Mucosa of gallbladder (tissue), 1 donor: ENCODE data around the gene RMI2. TPM values are rescaled to one million over a fixed set of nuclear protein-coding genes. Genes with fewer than 3 reads are reported as not detected.
"Not testable (repeated sequence)": the region's sequence is repeated elsewhere in the genome, so short reads cannot be mapped to it uniquely, and the experiment has no call there.

ENCODE experiments used
- DNase-seq: peaks from one replicate; pipeline ENCODE4 v3.0.0-alpha.2; 2020; ENCODE audit warnings: low spot score
- total RNA-seq: library from RNA; stranded (reverse); gene quantifications from one replicate; pipeline ENCODE4 v1.2.1, GENCODE V29; 2021
- donor health status: DM: no; HTN: no; CAD: no.

Gene RMI2
- total RNA-seq, 1 donor from 2014 or later: 4.4 TPM

GRCh38 chr16:11353158-11353557, 7.9 kb downstream of the RMI2 start:
- no peak for DNase-seq

GRCh38 chr16:11354407-11354732, 9.1 kb downstream of the RMI2 start:
- no peak for DNase-seq

- no peak for DNase-seq
These were observed 9.7 kb downstream of the RMI2 start for GRCh38 chr16:11354733-11355574.

DNA sequence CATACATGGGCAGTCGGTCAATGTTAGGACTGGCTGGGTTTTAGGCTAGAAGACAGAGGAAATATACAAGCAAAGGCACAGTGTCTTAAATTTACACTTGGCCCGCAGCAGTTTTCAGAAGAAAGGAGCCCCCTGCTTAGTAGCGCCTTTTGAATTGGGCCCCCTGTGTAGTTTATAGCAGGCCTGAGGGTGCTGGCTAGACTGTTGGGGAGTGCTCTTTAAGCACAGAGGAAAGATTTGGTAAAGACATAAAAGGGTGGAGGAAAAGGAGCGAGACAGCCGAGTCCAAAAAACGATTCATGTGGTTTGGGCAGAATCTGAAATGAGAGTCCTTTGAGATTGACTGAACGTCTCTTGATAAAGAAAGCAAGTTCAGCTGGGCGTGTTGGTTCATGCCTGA, 10.6 kb downstream of the RMI2 start:
- no peak for DNase-seq

GRCh38 chr16:11356573-11357331, 11.5 kb downstream of the RMI2 start:
- peak; percentile 58 for DNase-seq

- DNase-seq: no peak
These were observed 13.3 kb downstream of the RMI2 start for GRCh38 chr16:11358531-11358930.

DNA sequence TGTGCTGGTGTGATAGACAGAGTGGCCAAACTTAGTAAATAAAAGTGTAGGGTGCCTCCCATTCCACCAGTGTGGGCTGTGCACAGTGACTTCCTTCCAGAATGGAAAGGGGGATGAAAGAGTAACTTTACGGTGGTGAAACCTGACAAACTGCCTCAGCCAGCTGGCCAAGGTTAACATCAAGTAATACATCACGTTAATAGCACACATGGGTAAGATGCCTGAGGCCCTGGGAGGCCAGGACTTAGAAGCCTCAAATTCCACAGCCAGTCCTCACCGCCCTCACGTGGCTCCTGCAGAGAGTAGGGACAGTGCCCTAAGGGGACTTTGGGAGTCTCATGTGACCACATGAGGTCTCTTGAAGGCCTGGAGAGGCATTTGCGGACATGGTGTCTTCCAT, 14.1 kb downstream of the RMI2 start:
- no peak for DNase-seq

GRCh38 chr16:11360641-11361373, 15.5 kb downstream of the RMI2 start:
- no peak for DNase-seq

DNA sequence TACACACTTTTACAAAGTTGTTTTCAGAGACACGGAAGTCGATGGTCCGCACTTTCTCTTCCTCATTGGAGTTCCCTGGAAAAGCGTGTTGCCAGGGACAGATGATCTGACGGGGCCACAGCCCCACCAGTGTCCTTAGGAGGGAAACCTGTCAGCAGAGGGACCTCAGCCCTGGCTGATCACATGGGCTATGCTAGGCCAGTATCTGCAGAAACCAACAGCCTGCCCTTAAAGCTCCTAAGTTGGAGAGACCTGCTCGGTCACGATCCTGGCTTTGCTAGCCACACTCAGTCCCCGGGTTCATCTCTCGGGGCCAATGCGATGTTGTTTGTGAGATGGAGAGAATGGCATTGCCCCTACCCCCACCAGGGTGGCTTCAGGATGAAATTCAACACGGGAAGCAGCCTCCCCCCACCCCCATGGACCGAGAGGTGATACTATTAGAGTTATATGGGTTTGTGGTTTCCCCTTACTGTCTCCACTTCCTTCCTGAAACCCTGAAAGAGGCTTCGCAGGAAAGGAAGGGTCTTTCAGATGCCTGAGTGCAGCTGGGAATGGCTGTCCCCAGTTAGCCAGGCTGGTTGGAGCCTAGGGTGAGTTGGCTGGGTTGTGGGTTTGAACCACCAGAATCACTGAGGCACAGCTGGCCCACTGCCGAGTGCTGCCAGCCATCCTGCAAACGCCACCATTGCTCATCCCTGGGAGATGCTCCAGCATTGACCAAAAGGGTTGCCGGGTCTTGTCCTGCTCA, 16.6 kb downstream of the RMI2 start:
- no peak for DNase-seq

DNA sequence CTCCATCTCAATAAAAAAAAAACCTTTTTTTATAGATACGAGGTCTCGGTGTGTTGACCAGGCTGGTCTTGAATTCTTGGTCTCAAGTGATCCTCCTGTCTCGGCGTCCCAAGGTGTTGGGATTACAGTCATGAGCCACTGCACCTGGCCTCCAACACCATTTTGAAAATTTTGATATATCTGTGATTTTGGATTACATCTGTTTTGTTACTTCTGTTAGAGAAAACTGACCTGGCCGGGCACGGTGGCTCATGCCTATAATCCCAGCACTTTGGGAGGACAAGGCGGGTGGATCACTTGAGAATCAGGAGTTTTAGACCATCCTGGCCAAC, 18.6 kb downstream of the RMI2 start:
- no peak for DNase-seq

DNA sequence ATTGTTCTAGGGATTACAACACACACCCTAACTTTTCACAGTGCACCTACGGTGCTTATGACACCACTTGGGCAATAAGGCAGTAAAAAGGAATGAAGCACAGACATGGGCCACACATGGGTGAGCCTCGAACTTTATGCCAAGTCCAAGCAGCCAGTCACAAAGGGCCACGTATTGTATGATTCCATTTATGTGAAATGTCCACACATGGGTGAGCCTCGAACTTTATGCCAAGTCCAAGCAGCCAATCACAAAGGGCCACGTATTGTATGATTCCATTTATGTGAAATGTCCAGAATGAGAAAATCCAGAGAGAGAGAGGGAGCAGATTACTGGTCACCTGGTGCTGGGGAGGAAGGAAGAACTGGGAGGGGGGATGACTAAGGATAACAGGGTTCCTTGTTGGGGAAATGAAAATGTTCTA, 22.2 kb downstream of the RMI2 start:
- DNase-seq: no peak

- DNase-seq: no peak
These were observed 25.0 kb downstream of the RMI2 start for GRCh38 chr16:11370084-11370931.

GRCh38 chr16:11370932-11371279, 25.6 kb downstream of the RMI2 start:
- not testable (repeated sequence) for DNase-seq

- no peak for DNase-seq
These were observed 27.0 kb downstream of the RMI2 start for GRCh38 chr16:11372073-11372828.

DNA sequence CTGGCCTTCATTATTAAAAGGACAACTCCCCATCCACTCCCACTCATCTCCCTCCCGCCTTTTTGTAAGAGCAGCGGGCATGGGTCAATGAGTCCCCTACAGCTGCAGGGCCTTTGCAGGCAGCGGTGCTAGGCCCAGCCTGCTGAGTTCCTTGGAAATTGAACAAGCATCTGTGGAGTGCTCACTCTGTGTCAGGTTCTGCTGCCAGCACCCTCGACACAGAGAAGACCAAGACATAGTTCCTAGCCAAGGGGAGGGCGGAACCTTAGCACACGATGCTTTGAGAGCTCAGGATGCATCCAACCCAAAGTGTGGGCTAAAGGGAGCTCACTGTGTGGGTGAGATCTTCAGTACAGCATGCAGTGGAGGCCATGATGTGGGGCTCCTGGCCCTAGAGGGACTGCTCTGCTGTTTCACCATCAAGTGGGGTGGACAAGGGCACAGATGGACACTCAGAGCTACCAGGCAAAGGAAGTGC, 27.6 kb downstream of the RMI2 start:
- DNase-seq: no peak

DNA sequence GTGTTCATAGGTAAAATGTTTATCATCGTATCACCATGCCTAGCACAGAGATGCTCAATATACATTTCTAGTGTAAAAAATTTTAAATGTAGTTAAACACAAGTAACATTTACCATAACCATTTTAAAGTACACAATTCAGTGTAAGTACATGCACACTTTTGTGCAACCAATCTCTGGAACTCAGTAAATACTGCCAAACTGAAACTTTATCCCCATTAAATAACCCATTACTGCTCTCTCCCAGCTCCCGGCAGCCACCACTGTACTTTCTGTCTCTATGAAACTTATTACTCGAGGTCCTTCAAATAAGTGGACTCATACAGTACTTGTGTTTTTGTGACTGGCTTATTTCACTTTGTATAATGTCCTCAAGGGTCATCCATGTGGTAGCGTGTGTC, 29.0 kb downstream of the RMI2 start:
- DNase-seq: no peak

DNA sequence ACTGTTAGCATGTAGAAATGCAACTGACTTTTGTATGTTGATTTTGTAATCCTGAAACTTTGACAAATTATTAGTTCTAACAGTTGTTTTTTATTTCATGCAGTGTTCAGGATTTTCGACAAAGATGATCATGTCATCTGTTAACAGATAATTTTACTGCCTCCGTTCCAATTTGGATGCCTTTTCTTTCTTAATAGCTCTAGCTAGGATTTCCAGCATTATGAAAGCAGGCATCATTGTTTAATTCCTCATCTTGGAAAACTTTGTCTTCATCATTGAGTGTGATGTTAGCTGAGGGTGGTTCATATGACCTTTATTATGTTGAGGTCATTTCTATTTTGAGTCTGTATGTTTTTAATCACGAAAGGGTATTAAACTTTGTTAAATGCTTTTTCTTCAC, 31.9 kb downstream of the RMI2 start:
- DNase-seq: no peak

DNA sequence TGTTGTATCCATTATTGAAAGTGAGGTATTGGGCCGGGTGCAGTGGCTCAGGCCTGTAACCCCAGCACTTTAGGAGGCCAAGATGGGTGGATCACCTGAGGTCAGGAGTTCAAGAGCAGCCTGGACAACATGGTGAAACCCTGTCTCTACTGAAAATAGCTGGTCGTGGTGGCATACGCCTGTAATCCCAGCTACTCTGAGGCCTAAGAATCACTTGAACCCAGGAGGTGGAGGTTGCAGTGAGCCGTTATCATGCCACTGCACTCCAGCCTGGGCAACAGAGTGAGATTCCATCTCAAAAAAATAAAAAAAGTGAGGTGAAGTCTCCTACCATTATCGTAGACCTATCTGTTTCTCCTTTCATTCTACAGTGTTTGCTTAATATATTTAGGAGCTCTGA, 33.7 kb downstream of the RMI2 start:
- DNase-seq: not testable (repeated sequence)

GRCh38 chr16:11379420-11379819, 34.2 kb downstream of the RMI2 start:
- DNase-seq: no peak

GRCh38 chr16:11380836-11381235, 35.6 kb downstream of the RMI2 start:
- no peak for DNase-seq
